Measurements from ENCODE around the gene MMD. TPM values are rescaled to one million over a fixed set of nuclear protein-coding genes. Genes with fewer than 3 reads are reported as not detected.

Gene MMD
- total RNA-seq, 4 donors from 2014 or later: 18.0 to 37.9 (median 29.1) TPM

GRCh38 chr17:55366020-55366481, 55.6 kb downstream of the MMD start:
- TF ChIP-seq POLR2A (IDR thresholded peaks at IDR 0.05) (no peak), CTCF (IDR thresholded peaks at IDR 0.05) (no peak), POLR2AphosphoS5 (IDR thresholded peaks at IDR 0.05) (no peak), EP300 (IDR thresholded peaks at IDR 0.05) (no peak)
- Histone ChIP-seq H3K36me3 (no peaks in the 10 kb centered on the region), H3K27me3 (no peaks in the 10 kb centered on the region), H3K4me3 (no peak overlapping the region), H3K27ac (no peak overlapping the region), H3K4me1 (no peaks in the 10 kb centered on the region), H3K9me3 (peaks cover 0 to 5% (median 0%) of the 10 kb centered on the region in 3 donors)
- ATAC-seq: no peak
- WGBS, 2 donors (ENCODE audit: low coverage in 1 of 2): 56 to 80% methylated on average over 1 of the region's 1 CpG

GRCh38 chr17:55363033-55363432, 58.6 kb downstream of the MMD start:
- no peak for ATAC-seq
- Histone ChIP-seq H3K27ac (no peak overlapping the region), H3K9me3 (peaks cover 0 to 7% (median 0%) of the 10 kb centered on the region in 3 donors), H3K36me3 (no peaks in the 10 kb centered on the region), H3K4me1 (no peaks in the 10 kb centered on the region), H3K4me3 (no peak overlapping the region), H3K27me3 (no peaks in the 10 kb centered on the region)
- 67% methylated on average over 1 of the region's 1 CpG; no CpG with 5 or more reads in 1 of the 2 donors for WGBS, 2 donors (ENCODE audit: low coverage in 1 of 2)
- no peak for TF ChIP-seq POLR2A (IDR thresholded peaks at IDR 0.05)
- TF ChIP-seq POLR2AphosphoS5 (IDR thresholded peaks at IDR 0.05): no peak
- TF ChIP-seq EP300 (IDR thresholded peaks at IDR 0.05): no peak
- no peak for TF ChIP-seq CTCF (IDR thresholded peaks at IDR 0.05)

- no peak for TF ChIP-seq POLR2A (IDR thresholded peaks at IDR 0.05)
- TF ChIP-seq EP300 (IDR thresholded peaks at IDR 0.05): no peak
- TF ChIP-seq CTCF (IDR thresholded peaks at IDR 0.05): no peak
- TF ChIP-seq POLR2AphosphoS5 (IDR thresholded peaks at IDR 0.05): no peak
Observed at GRCh38 chr17:55360971-55361370, 60.7 kb downstream of the MMD start.

GRCh38 chr17:55356434-55357328, 65.0 kb downstream of the MMD start:
- no peaks in the 10 kb centered on the region for H3K4me1 ChIP-seq
- 33 to 46% methylated on average over 3 of the region's 3 CpGs for WGBS, 2 donors (ENCODE audit: low coverage in 1 of 2)
- no peak for TF ChIP-seq POLR2AphosphoS5 (IDR thresholded peaks at IDR 0.05)
- no peak for TF ChIP-seq EP300 (IDR thresholded peaks at IDR 0.05)
- TF ChIP-seq CTCF (IDR thresholded peaks at IDR 0.05): peak; percentile 62 to 76 (median 68)
- no peak for TF ChIP-seq POLR2A (IDR thresholded peaks at IDR 0.05)
- H3K36me3 ChIP-seq: no peaks in the 10 kb centered on the region
- no peaks in the 10 kb centered on the region for H3K27me3 ChIP-seq
- H3K4me3 ChIP-seq: no peak overlapping the region
- H3K9me3 ChIP-seq: peaks cover 0 to 7% (median 0%) of the 10 kb centered on the region in 3 donors
- no peak overlapping the region for H3K27ac ChIP-seq
- no peak for ATAC-seq

More at GRCh38 chr17:55360971-55361370, 60.7 kb downstream of the MMD start:
- Histone ChIP-seq H3K4me1 (no peaks in the 10 kb centered on the region), H3K4me3 (no peak overlapping the region), H3K27ac (no peak overlapping the region), H3K36me3 (no peaks in the 10 kb centered on the region), H3K9me3 (peaks cover 0 to 7% (median 0%) of the 10 kb centered on the region in 3 donors), H3K27me3 (no peaks in the 10 kb centered on the region)
- ATAC-seq: no peak

- no peaks in the 10 kb centered on the region for H3K4me1 ChIP-seq
- H3K4me3 ChIP-seq: no peak overlapping the region
- H3K27ac ChIP-seq: no peak overlapping the region
- H3K36me3 ChIP-seq: no peaks in the 10 kb centered on the region
- WGBS, 2 donors (ENCODE audit: low coverage in 1 of 2): 77 to 89% methylated on average over 2 of the region's 2 CpGs
- no peak for TF ChIP-seq POLR2AphosphoS5 (IDR thresholded peaks at IDR 0.05)
- no peak for TF ChIP-seq POLR2A (IDR thresholded peaks at IDR 0.05)
- TF ChIP-seq CTCF (IDR thresholded peaks at IDR 0.05): no peak
- TF ChIP-seq EP300 (IDR thresholded peaks at IDR 0.05): no peak
- no peak for ATAC-seq
- H3K27me3 ChIP-seq: no peaks in the 10 kb centered on the region
- H3K9me3 ChIP-seq: no peaks in the 10 kb centered on the region
Observed at GRCh38 chr17:55354941-55355340, 66.7 kb downstream of the MMD start.
